ENCODE results near the gene GLRX.
A peak's percentile ranks its signal among the peaks of the same experiment; 100 is the strongest.
"Not testable (repeated sequence)": the region's sequence is repeated elsewhere in the genome, so short reads cannot be mapped to it uniquely, and the experiment has no call there.

Gene GLRX

DNA sequence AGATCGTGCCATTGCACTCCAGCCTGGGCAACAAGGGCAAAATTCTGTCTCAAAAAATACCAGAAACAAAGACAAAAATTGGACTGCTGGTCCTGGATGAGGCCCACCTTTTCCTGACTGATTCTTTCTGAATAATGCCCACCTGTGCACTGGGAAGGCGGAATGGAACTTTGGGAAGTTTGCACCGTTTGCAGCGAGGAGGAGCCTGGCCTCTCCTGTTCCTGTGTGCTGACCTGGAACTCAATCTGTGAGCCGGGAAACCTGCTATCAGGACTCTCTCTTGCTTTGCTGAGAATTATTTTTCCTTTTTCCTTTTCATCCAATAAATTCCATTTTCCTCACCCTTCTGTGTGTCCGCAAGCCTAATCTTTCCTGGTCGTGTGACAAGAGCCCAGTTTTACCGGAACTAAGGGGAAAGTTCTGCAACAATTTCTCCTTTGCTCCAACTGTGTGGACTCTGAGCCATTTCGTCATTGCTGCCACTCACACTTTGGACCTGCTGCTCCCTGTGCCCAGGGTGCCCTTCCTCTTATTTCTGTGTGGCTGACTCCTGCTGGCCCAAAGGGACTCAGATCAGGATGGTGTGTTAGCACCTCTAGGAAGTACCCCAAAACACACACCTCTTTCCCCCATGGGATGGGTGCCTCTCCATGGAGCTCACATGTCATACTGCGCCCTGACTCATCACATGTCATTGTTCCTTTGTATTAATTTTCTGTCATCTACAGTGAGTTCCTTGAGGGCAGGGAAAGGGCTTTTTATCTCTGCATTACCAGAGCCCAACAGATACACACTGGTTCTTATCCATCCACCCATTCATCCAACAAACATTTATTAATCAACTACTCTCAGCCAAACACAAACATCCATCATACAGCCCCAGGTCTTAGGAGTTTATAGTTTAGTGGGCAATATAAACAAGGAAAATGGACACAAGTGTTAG, 4.7 kb upstream of the GLRX start:
- DNase-seq: peak; percentile 56 to 76 (median 71)

- DNase-seq: peak; percentile 18 to 70 (median 42)
Observed at GRCh38 chr5:95825495-95825894, 3.0 kb upstream of the GLRX start.

- DNase-seq: no peak
Observed at GRCh38 chr5:95824747-95825146, 2.2 kb upstream of the GLRX start.

- DNase-seq: peak; percentile 87 to 93 (median 92)
Observed at GRCh38 chr5:95823738-95824609, 1.4 kb upstream of the GLRX start.

GRCh38 chr5:95823218-95823737, 752 bp upstream of the GLRX start:
- peak in 1 of 4 experiments; percentile 13 for DNase-seq

DNA sequence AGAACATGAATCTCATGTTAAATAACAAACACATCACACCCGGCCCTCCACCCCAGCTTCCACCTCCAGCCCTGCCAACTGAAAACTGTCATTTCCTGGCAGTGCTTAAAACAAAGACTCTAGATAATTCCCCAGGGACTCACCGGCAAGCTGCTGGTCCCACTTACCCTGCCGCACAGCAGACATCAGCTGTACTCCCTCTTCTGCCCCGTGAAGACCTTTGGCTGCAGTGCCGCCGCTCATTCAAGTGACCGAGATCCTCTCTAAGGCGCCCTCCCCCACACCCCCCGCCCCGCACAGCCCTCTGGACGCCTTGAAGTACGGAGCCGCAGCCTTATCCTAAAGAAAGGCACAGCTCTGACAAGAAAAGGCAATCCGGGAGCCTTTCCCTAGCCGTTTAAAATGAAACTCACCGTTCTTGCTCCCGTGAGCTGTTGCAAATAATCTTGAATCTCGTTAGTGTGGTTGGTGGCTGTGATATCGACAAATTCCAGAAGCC, 434 bp downstream of the GLRX start:
- peak; percentile 51 to 73 (median 62) for DNase-seq

GRCh38 chr5:95821110-95822021, 1.2 kb downstream of the GLRX start:
- no peak for DNase-seq

- DNase-seq: peak; percentile 85 to 95 (median 92)
Observed at GRCh38 chr5:95818181-95819147, 4.1 kb downstream of the GLRX start.

- DNase-seq: peak; percentile 38 to 61 (median 50)
Observed at GRCh38 chr5:95817430-95817829, 5.1 kb downstream of the GLRX start.

- no peak for DNase-seq
Observed at GRCh38 chr5:95816776-95817175, 5.8 kb downstream of the GLRX start.

- no peak for DNase-seq
Observed at GRCh38 chr5:95816341-95816740, 6.2 kb downstream of the GLRX start.

DNA sequence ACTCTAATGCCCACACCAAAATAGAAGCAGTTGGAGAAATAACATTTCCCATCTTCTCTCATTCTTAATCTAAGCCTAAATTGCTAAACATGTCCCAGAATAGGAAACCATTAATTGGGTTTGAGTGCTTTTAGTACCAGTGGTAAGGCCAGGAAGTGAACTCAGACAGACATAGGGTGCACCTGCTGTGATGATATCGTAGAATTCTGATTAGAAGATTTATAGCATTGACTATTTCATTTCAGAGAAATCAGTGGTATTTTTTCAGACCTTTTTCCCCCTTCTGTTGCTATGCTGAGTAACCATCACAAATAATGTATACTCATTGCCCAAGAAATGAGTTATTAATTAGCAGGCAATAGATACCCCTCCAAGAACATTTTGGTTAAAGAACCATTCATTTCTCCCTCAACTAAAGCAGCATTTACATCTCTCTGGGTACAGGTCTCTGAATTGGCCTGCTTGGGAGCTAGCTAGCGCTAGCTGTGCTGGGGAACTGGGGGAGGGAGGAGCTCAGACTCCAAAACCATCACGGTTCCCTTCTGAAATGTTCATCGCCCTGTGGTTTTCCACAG, 7.3 kb downstream of the GLRX start:
- DNase-seq: no peak

- DNase-seq: not testable (repeated sequence)
Observed at GRCh38 chr5:95813035-95813434, 9.5 kb downstream of the GLRX start.

- DNase-seq: no peak
Observed at GRCh38 chr5:95812074-95812471, 10.5 kb downstream of the GLRX start.

GRCh38 chr5:95811461-95812073, 11.0 kb downstream of the GLRX start:
- not testable (repeated sequence) for DNase-seq

GRCh38 chr5:95811126-95811423, 11.5 kb downstream of the GLRX start:
- DNase-seq: not testable (repeated sequence)

- no peak for DNase-seq
Observed at GRCh38 chr5:95810305-95811125, 12.0 kb downstream of the GLRX start.

GRCh38 chr5:95809414-95809960, 13.0 kb downstream of the GLRX start:
- no peak for DNase-seq
